ENCODE data around the gene TAX1BP1. TPM values are rescaled to one million over a fixed set of nuclear protein-coding genes. Genes with fewer than 3 reads are reported as not detected.
A peak's percentile ranks its signal among the peaks of the same experiment; 100 is the strongest.

Gene TAX1BP1
- total RNA-seq, 1 experiment from 2014 or later: 65.3 TPM

GRCh38 chr7:27730112-27730511 is 9.8 kb upstream of the TAX1BP1 start:
- Histone ChIP-seq H2AFZ (ENCODE audit: low read length) (no peak overlapping the region), H3K4me2 (ENCODE audit: low read depth, low read length, poor library complexity, severe bottlenecking) (no peak overlapping the region), H3K9me2 (replicated peaks; ENCODE audit: insufficient read depth, low read length) (no peaks in the 10 kb centered on the region), H3K79me2 (ENCODE audit: low read length) (no peaks in the 10 kb centered on the region), H3K4me1 (ENCODE audit: low read length) (no peaks in the 10 kb centered on the region), H3K9me3 (ENCODE audit: low read length) (no peaks in the 10 kb centered on the region), H3K27ac (ENCODE audit: low read length) (no peak overlapping the region), H3K36me3 (ENCODE audit: insufficient read depth, low read length) (no peaks in the 10 kb centered on the region), H3K4me3 (ENCODE audit: low read length) (no peak overlapping the region), H4K20me1 (ENCODE audit: insufficient read depth, low read depth, low read length) (no peaks in the 10 kb centered on the region), H3K27me3 (ENCODE audit: low read length) (no peaks in the 10 kb centered on the region), H3K9ac (ENCODE audit: low read length) (no peak overlapping the region)
- no peak for DNase-seq

DNA sequence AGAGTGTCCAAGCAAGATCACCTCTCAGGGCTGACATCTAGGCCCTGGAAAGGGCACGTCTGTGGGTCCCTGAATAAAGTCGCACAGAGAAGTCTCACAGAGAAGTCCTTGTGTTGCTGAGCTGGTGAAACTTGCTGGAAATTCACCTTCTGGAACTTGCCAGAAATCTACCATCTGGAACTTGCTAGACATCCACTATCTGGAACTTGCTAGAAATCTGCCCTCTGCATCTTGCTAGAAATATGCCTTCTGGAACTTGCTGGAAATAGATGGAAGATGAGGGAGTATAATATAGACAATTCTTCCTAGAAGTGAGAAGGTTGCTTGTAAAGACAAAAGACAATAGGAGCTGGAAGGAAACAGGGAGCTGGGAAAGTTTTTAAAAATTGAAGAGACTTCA is 5.4 kb upstream of the TAX1BP1 start:
- no peaks in the 10 kb centered on the region for H3K27me3 ChIP-seq (ENCODE audit: low read length)
- H3K9ac ChIP-seq (ENCODE audit: low read length): no peak overlapping the region
- no peak for DNase-seq
- H3K36me3 ChIP-seq (ENCODE audit: insufficient read depth, low read length): no peaks in the 10 kb centered on the region
- H3K9me3 ChIP-seq (ENCODE audit: low read length): no peaks in the 10 kb centered on the region
- no peaks in the 10 kb centered on the region for H4K20me1 ChIP-seq (ENCODE audit: insufficient read depth, low read depth, low read length)
- no peak overlapping the region for H3K4me2 ChIP-seq (ENCODE audit: low read depth, low read length, poor library complexity, severe bottlenecking)
- H3K79me2 ChIP-seq (ENCODE audit: low read length): no peaks in the 10 kb centered on the region
- H3K4me1 ChIP-seq (ENCODE audit: low read length): peaks cover 12% of the 10 kb centered on the region
- H2AFZ ChIP-seq (ENCODE audit: low read length): no peak overlapping the region
- no peaks in the 10 kb centered on the region for H3K9me2 ChIP-seq (replicated peaks; ENCODE audit: insufficient read depth, low read length)
- H3K27ac ChIP-seq (ENCODE audit: low read length): no peak overlapping the region
- no peak overlapping the region for H3K4me3 ChIP-seq (ENCODE audit: low read length)

DNA sequence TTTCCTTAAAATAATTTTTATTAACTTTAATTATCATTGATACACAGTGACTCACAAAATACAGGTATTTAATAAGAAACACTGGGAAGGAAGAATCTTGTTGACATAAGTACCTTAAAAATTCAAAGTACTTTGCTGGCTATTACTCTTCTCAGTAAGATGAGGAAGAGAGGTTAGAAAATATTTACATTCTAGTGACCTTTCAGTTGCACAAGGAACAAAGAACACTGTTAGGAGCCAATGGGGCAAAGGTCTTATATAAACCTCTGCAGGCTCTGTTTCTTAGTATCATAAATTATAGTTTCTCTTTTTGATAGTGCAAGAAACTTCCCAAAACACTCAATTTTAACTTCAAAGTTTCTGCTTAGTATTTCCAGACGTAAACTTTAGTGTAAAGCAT is 4.8 kb upstream of the TAX1BP1 start:
- no peaks in the 10 kb centered on the region for H3K9me3 ChIP-seq (ENCODE audit: low read length)
- no peak for DNase-seq
- H4K20me1 ChIP-seq (ENCODE audit: insufficient read depth, low read depth, low read length): peaks cover under 1% of the 10 kb centered on the region; the same call in 1 of the 2 replicates
- H3K27ac ChIP-seq (ENCODE audit: low read length): no peak overlapping the region
- H3K4me2 ChIP-seq (ENCODE audit: low read depth, low read length, poor library complexity, severe bottlenecking): no peak overlapping the region
- no peaks in the 10 kb centered on the region for H3K36me3 ChIP-seq (ENCODE audit: insufficient read depth, low read length)
- no peak overlapping the region for H3K9ac ChIP-seq (ENCODE audit: low read length)
- H3K4me1 ChIP-seq (ENCODE audit: low read length): peaks cover 12% of the 10 kb centered on the region
- H3K9me2 ChIP-seq (replicated peaks; ENCODE audit: insufficient read depth, low read length): no peaks in the 10 kb centered on the region
- no peak overlapping the region for H2AFZ ChIP-seq (ENCODE audit: low read length)
- no peaks in the 10 kb centered on the region for H3K27me3 ChIP-seq (ENCODE audit: low read length)
- no peak overlapping the region for H3K4me3 ChIP-seq (ENCODE audit: low read length)
- peaks cover 1% of the 10 kb centered on the region for H3K79me2 ChIP-seq (ENCODE audit: low read length)

GRCh38 chr7:27735831-27736230 is 4.1 kb upstream of the TAX1BP1 start:
- H4K20me1 ChIP-seq (ENCODE audit: insufficient read depth, low read depth, low read length): peaks cover 4% of the 10 kb centered on the region; the same call in 1 of the 2 replicates
- H3K27ac ChIP-seq (ENCODE audit: low read length): no peak overlapping the region
- no peak overlapping the region for H3K4me2 ChIP-seq (ENCODE audit: low read depth, low read length, poor library complexity, severe bottlenecking)
- no peak overlapping the region for H2AFZ ChIP-seq (ENCODE audit: low read length)
- H3K4me3 ChIP-seq (ENCODE audit: low read length): no peak overlapping the region
- H3K27me3 ChIP-seq (ENCODE audit: low read length): no peaks in the 10 kb centered on the region
- no peaks in the 10 kb centered on the region for H3K36me3 ChIP-seq (ENCODE audit: insufficient read depth, low read length)
- no peaks in the 10 kb centered on the region for H3K9me2 ChIP-seq (replicated peaks; ENCODE audit: insufficient read depth, low read length)
- H3K4me1 ChIP-seq (ENCODE audit: low read length): peaks cover 12% of the 10 kb centered on the region
- no peak for DNase-seq
- H3K9ac ChIP-seq (ENCODE audit: low read length): no peak overlapping the region
- H3K79me2 ChIP-seq (ENCODE audit: low read length): peaks cover 8% of the 10 kb centered on the region
- H3K9me3 ChIP-seq (ENCODE audit: low read length): no peaks in the 10 kb centered on the region

GRCh38 chr7:27737178-27737577 is 2.8 kb upstream of the TAX1BP1 start:
- H3K9ac ChIP-seq (ENCODE audit: low read length): no peak overlapping the region
- H3K9me3 ChIP-seq (ENCODE audit: low read length): no peaks in the 10 kb centered on the region
- peaks cover 17% of the 10 kb centered on the region for H3K4me1 ChIP-seq (ENCODE audit: low read length)
- no peaks in the 10 kb centered on the region for H3K9me2 ChIP-seq (replicated peaks; ENCODE audit: insufficient read depth, low read length)
- DNase-seq: no peak
- H3K79me2 ChIP-seq (ENCODE audit: low read length): peaks cover 18% of the 10 kb centered on the region
- H3K4me3 ChIP-seq (ENCODE audit: low read length): no peak overlapping the region
- no peak overlapping the region for H3K4me2 ChIP-seq (ENCODE audit: low read depth, low read length, poor library complexity, severe bottlenecking)
- H3K27ac ChIP-seq (ENCODE audit: low read length): no peak overlapping the region
- H4K20me1 ChIP-seq (ENCODE audit: insufficient read depth, low read depth, low read length): peaks cover 4% of the 10 kb centered on the region; the same call in 1 of the 2 replicates
- no peaks in the 10 kb centered on the region for H3K36me3 ChIP-seq (ENCODE audit: insufficient read depth, low read length)
- H3K27me3 ChIP-seq (ENCODE audit: low read length): no peaks in the 10 kb centered on the region
- no peak overlapping the region for H2AFZ ChIP-seq (ENCODE audit: low read length)

- no peak for DNase-seq
- no peak overlapping the region for H3K4me2 ChIP-seq (ENCODE audit: low read depth, low read length, poor library complexity, severe bottlenecking)
- no peak overlapping the region for H3K27ac ChIP-seq (ENCODE audit: low read length)
- peaks cover 17% of the 10 kb centered on the region for H3K4me1 ChIP-seq (ENCODE audit: low read length)
- no peaks in the 10 kb centered on the region for H3K27me3 ChIP-seq (ENCODE audit: low read length)
- H3K79me2 ChIP-seq (ENCODE audit: low read length): peaks cover 23% of the 10 kb centered on the region
- H2AFZ ChIP-seq (ENCODE audit: low read length): no peak overlapping the region
- no peaks in the 10 kb centered on the region for H3K9me3 ChIP-seq (ENCODE audit: low read length)
- peaks cover 4% of the 10 kb centered on the region; the same call in 1 of the 2 replicates for H4K20me1 ChIP-seq (ENCODE audit: insufficient read depth, low read depth, low read length)
- H3K4me3 ChIP-seq (ENCODE audit: low read length): no peak overlapping the region
- no peaks in the 10 kb centered on the region for H3K36me3 ChIP-seq (ENCODE audit: insufficient read depth, low read length)
- H3K9ac ChIP-seq (ENCODE audit: low read length): no peak overlapping the region
- no peaks in the 10 kb centered on the region for H3K9me2 ChIP-seq (replicated peaks; ENCODE audit: insufficient read depth, low read length)
Measured at GRCh38 chr7:27737616-27738015, 2.3 kb upstream of the TAX1BP1 start.

- Histone ChIP-seq H3K9me3 (ENCODE audit: low read length) (no peaks in the 10 kb centered on the region), H3K4me3 (ENCODE audit: low read length) (peak overlapping the region; percentile 77), H3K4me1 (ENCODE audit: low read length) (peaks cover 27% of the 10 kb centered on the region), H3K79me2 (ENCODE audit: low read length) (peaks cover 35% of the 10 kb centered on the region), H3K9me2 (replicated peaks; ENCODE audit: insufficient read depth, low read length) (no peaks in the 10 kb centered on the region), H2AFZ (ENCODE audit: low read length) (peak overlapping the region; percentile 77), H4K20me1 (ENCODE audit: insufficient read depth, low read depth, low read length) (peaks cover 4% of the 10 kb centered on the region; the same call in 1 of the 2 replicates), H3K27ac (ENCODE audit: low read length) (peak overlapping the region; percentile 63), H3K9ac (ENCODE audit: low read length) (peak overlapping the region; percentile 98), H3K36me3 (ENCODE audit: insufficient read depth, low read length) (no peaks in the 10 kb centered on the region), H3K27me3 (ENCODE audit: low read length) (no peaks in the 10 kb centered on the region), H3K4me2 (ENCODE audit: low read depth, low read length, poor library complexity, severe bottlenecking) (peak overlapping the region; percentile 80)
- DNase-seq: peak; percentile 59
Measured at GRCh38 chr7:27739301-27739908, 557 bp upstream of the TAX1BP1 start.

GRCh38 chr7:27740449-27741086 is 606 bp downstream of the TAX1BP1 start:
- peak; percentile 93 for DNase-seq
- peaks cover 38% of the 10 kb centered on the region for H3K4me1 ChIP-seq (ENCODE audit: low read length)
- H3K27me3 ChIP-seq (ENCODE audit: low read length): no peaks in the 10 kb centered on the region
- peak overlapping the region; percentile 64; the same call in 1 of the 2 replicates for H3K27ac ChIP-seq (ENCODE audit: low read length)
- H3K79me2 ChIP-seq (ENCODE audit: low read length): peaks cover 47% of the 10 kb centered on the region
- H3K9me2 ChIP-seq (replicated peaks; ENCODE audit: insufficient read depth, low read length): no peaks in the 10 kb centered on the region
- peak overlapping the region; percentile 77 for H3K4me3 ChIP-seq (ENCODE audit: low read length)
- peak overlapping the region; percentile 98 for H3K9ac ChIP-seq (ENCODE audit: low read length)
- no peaks in the 10 kb centered on the region for H3K36me3 ChIP-seq (ENCODE audit: insufficient read depth, low read length)
- H4K20me1 ChIP-seq (ENCODE audit: insufficient read depth, low read depth, low read length): peaks cover 4% of the 10 kb centered on the region; the same call in 1 of the 2 replicates
- peak overlapping the region; percentile 77 for H2AFZ ChIP-seq (ENCODE audit: low read length)
- H3K9me3 ChIP-seq (ENCODE audit: low read length): no peaks in the 10 kb centered on the region
- H3K4me2 ChIP-seq (ENCODE audit: low read depth, low read length, poor library complexity, severe bottlenecking): peak overlapping the region; percentile 80

All from Karpas-422 (cell line).